Dedifferentiated amniotic fluid mesenchymal stem cell (primary cell): Measurements from ENCODE around the gene FAM120A.

ENCODE experiments used
- DNase-seq: peaks from one replicate; pipeline ENCODE4 v3.0.0-alpha.2; 2016; ENCODE audit errors: extremely low spot score

The FAM120A gene

GRCh38 chr9:93446073-93446472 is 5.4 kb upstream of the FAM120A start:
- no peak for DNase-seq

- DNase-seq: no peak
Measured at GRCh38 chr9:93447655-93448054, 3.8 kb upstream of the FAM120A start.

GRCh38 chr9:93451849-93452709 is 594 bp downstream of the FAM120A start:
- no peak for DNase-seq

GRCh38 chr9:93452710-93453046 is 1.2 kb downstream of the FAM120A start:
- no peak for DNase-seq

- peak; percentile 95 for DNase-seq
Measured at GRCh38 chr9:93453047-93453914, 1.8 kb downstream of the FAM120A start, which contains the start of gene FAM120AOS. Gene FAM120AOS (minus strand): TSS chr9:93453581. CDS start chr9:93452709, 872 bp downstream.

- DNase-seq: no peak
Measured at GRCh38 chr9:93456022-93456421, 4.5 kb downstream of the FAM120A start.

- DNase-seq: no peak
Measured at GRCh38 chr9:93456504-93456903, 5.0 kb downstream of the FAM120A start.

- DNase-seq: no peak
Measured at GRCh38 chr9:93457006-93457405, 5.5 kb downstream of the FAM120A start.

- no peak for DNase-seq
Measured at GRCh38 chr9:93458712-93459111, 7.2 kb downstream of the FAM120A start.

- DNase-seq: no peak
Measured at GRCh38 chr9:93459432-93459847, 8.0 kb downstream of the FAM120A start.

- DNase-seq: no peak
Measured at GRCh38 chr9:93460689-93461413, 9.4 kb downstream of the FAM120A start.

GRCh38 chr9:93461414-93461743 is 9.9 kb downstream of the FAM120A start:
- DNase-seq: no peak

GRCh38 chr9:93461821-93462220 is 10.3 kb downstream of the FAM120A start:
- DNase-seq: no peak

- DNase-seq: no peak
Measured at GRCh38 chr9:93463638-93464248, 12.3 kb downstream of the FAM120A start.

- no peak for DNase-seq
Measured at GRCh38 chr9:93464395-93464794, 12.9 kb downstream of the FAM120A start.

GRCh38 chr9:93464876-93465275 is 13.4 kb downstream of the FAM120A start:
- DNase-seq: no peak

GRCh38 chr9:93465855-93466254 is 14.4 kb downstream of the FAM120A start:
- no peak for DNase-seq

- no peak for DNase-seq
Measured at GRCh38 chr9:93466416-93467061, 15.1 kb downstream of the FAM120A start.

GRCh38 chr9:93467062-93467416 is 15.6 kb downstream of the FAM120A start:
- no peak for DNase-seq

GRCh38 chr9:93467462-93467861 is 16.0 kb downstream of the FAM120A start:
- DNase-seq: no peak

GRCh38 chr9:93468763-93469456 is 17.4 kb downstream of the FAM120A start:
- no peak for DNase-seq
